ENCODE measurements around the gene NEAT1. TPM values are rescaled to one million over a fixed set of nuclear protein-coding genes. Genes with fewer than 3 reads are reported as not detected.

The NEAT1 gene
- polyA plus RNA-seq, 3 donors, result 0.90 to 293 (median 1.3) TPM

DNA sequence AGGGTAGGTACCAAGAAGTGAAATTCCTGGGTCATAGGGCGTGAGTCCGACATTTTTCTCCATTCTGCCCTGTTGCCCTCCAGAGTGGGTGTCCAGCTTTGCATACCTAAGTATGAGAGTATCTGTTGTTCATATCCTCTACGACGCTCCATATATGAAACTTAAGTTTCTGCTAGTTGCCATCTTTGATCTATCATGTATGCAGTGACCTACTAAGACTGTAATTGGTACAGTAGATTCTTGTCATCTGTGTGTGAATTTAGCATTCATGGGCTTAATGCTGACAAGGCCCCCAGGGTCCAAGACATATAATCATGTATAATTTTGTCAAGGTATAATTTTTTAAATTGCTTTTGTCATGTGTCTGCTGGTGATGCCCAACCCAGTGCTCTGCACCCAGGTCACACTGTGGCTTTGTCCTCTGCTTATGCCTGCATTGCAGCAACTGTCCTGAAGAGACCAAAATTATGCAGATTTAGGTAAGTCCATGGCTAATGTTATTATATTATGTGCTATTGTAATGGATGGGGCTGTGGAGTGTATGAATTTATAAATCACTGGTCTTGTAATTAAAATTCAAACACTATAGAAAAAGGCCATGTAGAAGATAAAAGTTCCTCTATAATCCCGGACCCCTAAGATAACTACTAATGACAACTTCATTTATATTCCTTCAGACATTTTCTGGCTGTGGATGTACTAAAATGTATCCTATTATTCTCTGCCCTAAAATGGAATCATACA is 12.2 kb downstream of the NEAT1 start:
- Histone ChIP-seq H3K79me2 (ENCODE audit: insufficient read depth, low read length) (peaks cover 97% of the 10 kb centered on the region), H3K27me3 (ENCODE audit: control insufficient read depth in 2 of 2, insufficient read depth in 2 of 2, low read length in 2 of 2) (no peaks in the 10 kb centered on the region), H4K20me1 (ENCODE audit: insufficient read depth, low read length) (peaks cover 100% of the 10 kb centered on the region), H3K9ac (ENCODE audit: insufficient read depth, low read length, poor library complexity, severe bottlenecking) (no peak overlapping the region), H3K27ac (ENCODE audit: low read depth in 1 of 2, low read length in 2 of 2) (no peak overlapping the region), H2AFZ (ENCODE audit: insufficient read depth, low read depth, low read length, poor library complexity, severe bottlenecking) (no peak overlapping the region), H3K4me1 (ENCODE audit: control insufficient read depth in 1 of 2, insufficient read depth in 2 of 2, low read length in 2 of 2) (peaks cover 51 to 93% of the 10 kb centered on the region in 2 donors), H3K4me3 (replicated peaks in 1 of 3; ENCODE audit: low read depth in 2 of 3, low read length in 3 of 3) (peak overlapping the region in 2 of 3 experiments; percentile 31 to 100), H3K36me3 (replicated peaks in 1 of 2; ENCODE audit: control insufficient read depth in 1 of 2, insufficient read depth in 2 of 2, low read length in 2 of 2) (peaks cover 51 to 75% of the 10 kb centered on the region in 2 donors), H3K9me3 (replicated peaks in 1 of 2; ENCODE audit: control insufficient read depth in 1 of 2, insufficient read depth in 1 of 2, low read length in 2 of 2) (no peaks in the 10 kb centered on the region), H3K4me2 (replicated peaks; ENCODE audit: extremely low read depth, low read length, poor library complexity, severe bottlenecking) (peak overlapping the region; percentile 17)
- H3K4me3 Mint-ChIP-seq, result peak overlapping the region in 1 of 2 donors; percentile 62
- no peaks in the 10 kb centered on the region for H3K9me3 Mint-ChIP-seq
- peaks cover 88% of the 10 kb centered on the region for H3K4me1 Mint-ChIP-seq
- TF ChIP-seq, protein P1, sequence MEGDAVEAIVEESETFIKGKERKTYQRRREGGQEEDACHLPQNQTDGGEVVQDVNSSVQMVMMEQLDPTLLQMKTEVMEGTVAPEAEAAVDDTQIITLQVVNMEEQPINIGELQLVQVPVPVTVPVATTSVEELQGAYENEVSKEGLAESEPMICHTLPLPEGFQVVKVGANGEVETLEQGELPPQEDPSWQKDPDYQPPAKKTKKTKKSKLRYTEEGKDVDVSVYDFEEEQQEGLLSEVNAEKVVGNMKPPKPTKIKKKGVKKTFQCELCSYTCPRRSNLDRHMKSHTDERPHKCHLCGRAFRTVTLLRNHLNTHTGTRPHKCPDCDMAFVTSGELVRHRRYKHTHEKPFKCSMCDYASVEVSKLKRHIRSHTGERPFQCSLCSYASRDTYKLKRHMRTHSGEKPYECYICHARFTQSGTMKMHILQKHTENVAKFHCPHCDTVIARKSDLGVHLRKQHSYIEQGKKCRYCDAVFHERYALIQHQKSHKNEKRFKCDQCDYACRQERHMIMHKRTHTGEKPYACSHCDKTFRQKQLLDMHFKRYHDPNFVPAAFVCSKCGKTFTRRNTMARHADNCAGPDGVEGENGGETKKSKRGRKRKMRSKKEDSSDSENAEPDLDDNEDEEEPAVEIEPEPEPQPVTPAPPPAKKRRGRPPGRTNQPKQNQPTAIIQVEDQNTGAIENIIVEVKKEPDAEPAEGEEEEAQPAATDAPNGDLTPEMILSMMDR (IDR thresholded peaks at IDR 0.05), result no peak
- no peak for DNase-seq
- peaks cover 84% of the 10 kb centered on the region in 2 donors for H3K36me3 Mint-ChIP-seq
- H3K27me3 Mint-ChIP-seq (ENCODE audit: low read depth in 3 of 3), result peaks cover 0 to 2% (median 0%) of the 10 kb centered on the region in 3 donors
- H3K27ac Mint-ChIP-seq, result peak overlapping the region in 3 of 7 donors; percentile 7 to 74 (median 30)
- intact Hi-C loops (cut with micrococcal nuclease), result no loop called here
- 100% methylated on average over 2 of the region's 5 CpGs for WGBS (ENCODE audit: insufficient coverage)

DNA sequence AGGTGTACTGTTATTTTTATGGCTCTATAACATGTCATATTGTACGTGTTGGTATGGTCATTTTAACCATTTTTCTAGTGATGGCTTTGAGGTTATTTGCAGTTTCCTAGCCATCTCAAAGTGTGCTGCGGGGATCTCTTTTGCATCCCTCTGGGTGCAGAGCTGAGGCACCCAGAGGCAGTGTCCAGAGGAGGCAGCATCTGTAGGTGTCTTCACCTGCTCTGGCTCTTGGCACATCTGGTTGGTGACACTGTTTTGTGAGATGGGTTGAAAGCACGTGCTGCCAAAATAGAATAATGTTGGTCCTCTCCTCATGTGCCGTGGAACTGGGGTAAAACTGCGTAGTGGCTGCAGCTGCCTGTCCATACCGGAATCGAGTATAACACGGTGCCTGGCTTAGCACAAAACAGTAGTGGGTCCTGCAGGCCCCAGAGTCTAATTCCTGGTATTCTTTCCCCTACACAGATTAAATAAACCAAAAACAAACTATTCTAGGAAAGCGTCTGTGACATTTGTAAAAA is 12.9 kb downstream of the NEAT1 start:
- Histone ChIP-seq H3K27ac (ENCODE audit: low read depth in 1 of 2, low read length in 2 of 2) (peak overlapping the region; percentile 6 to 35), H3K27me3 (ENCODE audit: control insufficient read depth in 2 of 2, insufficient read depth in 2 of 2, low read length in 2 of 2) (no peaks in the 10 kb centered on the region), H4K20me1 (ENCODE audit: insufficient read depth, low read length) (peaks cover 100% of the 10 kb centered on the region), H2AFZ (ENCODE audit: insufficient read depth, low read depth, low read length, poor library complexity, severe bottlenecking) (no peak overlapping the region), H3K9me3 (replicated peaks in 1 of 2; ENCODE audit: control insufficient read depth in 1 of 2, insufficient read depth in 1 of 2, low read length in 2 of 2) (no peaks in the 10 kb centered on the region), H3K4me1 (ENCODE audit: control insufficient read depth in 1 of 2, insufficient read depth in 2 of 2, low read length in 2 of 2) (peaks cover 51 to 93% of the 10 kb centered on the region in 2 donors), H3K4me2 (replicated peaks; ENCODE audit: extremely low read depth, low read length, poor library complexity, severe bottlenecking) (peak overlapping the region; percentile 17), H3K4me3 (replicated peaks in 1 of 3; ENCODE audit: low read depth in 2 of 3, low read length in 3 of 3) (peak overlapping the region in 2 of 3 experiments; percentile 31 to 100), H3K9ac (ENCODE audit: insufficient read depth, low read length, poor library complexity, severe bottlenecking) (no peak overlapping the region), H3K79me2 (ENCODE audit: insufficient read depth, low read length) (peaks cover 93% of the 10 kb centered on the region), H3K36me3 (replicated peaks in 1 of 2; ENCODE audit: control insufficient read depth in 1 of 2, insufficient read depth in 2 of 2, low read length in 2 of 2) (peaks cover 51 to 75% of the 10 kb centered on the region in 2 donors)
- H3K4me1 Mint-ChIP-seq, result peaks cover 88% of the 10 kb centered on the region
- no peak for DNase-seq
- H3K36me3 Mint-ChIP-seq, result peaks cover 83 to 87% of the 10 kb centered on the region in 2 donors
- peak overlapping the region in 6 of 7 donors; percentile 15 to 74 (median 62) for H3K27ac Mint-ChIP-seq
- WGBS (ENCODE audit: insufficient coverage), result 97% methylated on average over 4 of the region's 9 CpGs
- H3K9me3 Mint-ChIP-seq, result no peaks in the 10 kb centered on the region
- no peaks in the 10 kb centered on the region for H3K27me3 Mint-ChIP-seq (ENCODE audit: low read depth in 3 of 3)
- intact Hi-C loops (cut with micrococcal nuclease), result no loop called here
- H3K4me3 Mint-ChIP-seq, result peak overlapping the region in 1 of 2 donors; percentile 62
- TF ChIP-seq, protein P1 (IDR thresholded peaks at IDR 0.05), result no peak

Data from CD14-positive monocyte (primary cell).